HG03280 (cell line): ENCODE results near the gene MROH2A.

Experiments
- ATAC-seq: cut with Tn5 transposase; IDR thresholded peaks from one replicate; pipeline ENCODE4 v1.9.1; 2021; ENCODE audit warnings: mild to moderate bottlenecking, moderate library complexity; ENCODE audit not compliant: unreplicated experiment

MROH2A gene

GRCh38 chr2:233833345-233833744, 55.2 kb downstream of the MROH2A start:
- ATAC-seq, result no peak

DNA sequence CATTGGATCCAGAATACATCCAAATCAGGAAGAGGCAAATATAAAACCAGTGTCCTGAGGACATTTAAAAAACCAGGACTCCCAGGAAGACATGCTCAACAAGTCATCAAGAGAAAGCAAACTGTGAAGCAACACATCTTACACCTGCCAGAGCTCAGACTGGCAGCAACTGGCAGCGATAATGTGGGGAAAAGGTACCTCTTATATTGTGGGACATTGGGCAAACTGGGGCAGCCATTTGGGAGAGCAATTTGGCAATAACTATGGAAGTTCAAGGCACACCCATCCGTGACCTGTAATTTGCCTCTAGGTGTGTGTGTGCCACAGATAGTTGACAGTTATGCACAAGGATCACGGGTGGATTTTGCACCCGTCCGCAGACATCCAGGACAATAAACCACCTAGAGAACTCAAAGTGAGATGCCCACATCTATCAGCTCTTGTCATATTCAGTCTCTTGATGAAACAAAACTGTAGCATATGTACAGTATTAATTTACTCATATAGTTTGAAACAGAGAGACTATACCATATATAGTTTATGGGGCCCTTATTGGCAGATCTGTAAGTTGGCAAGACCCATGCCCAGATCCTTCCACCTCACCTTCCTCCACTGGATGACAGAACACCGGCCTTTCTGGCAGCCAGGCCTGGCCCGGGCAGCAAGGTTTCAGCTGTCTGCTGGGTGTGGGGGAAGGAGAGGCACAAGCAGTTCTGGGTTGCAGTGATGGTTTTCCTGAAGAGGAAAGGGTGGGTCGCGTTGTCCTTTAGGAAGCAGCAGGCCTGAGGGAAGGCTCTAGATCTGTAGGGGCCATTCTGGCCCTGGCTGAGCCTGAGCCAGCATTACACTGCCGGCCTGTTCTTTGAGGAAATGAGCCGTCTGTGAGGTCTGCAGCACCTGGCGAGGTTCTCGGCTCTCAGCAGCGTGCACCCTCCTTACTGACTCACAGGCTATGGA, 57.4 kb downstream of the MROH2A start:
- ATAC-seq, result no peak

DNA sequence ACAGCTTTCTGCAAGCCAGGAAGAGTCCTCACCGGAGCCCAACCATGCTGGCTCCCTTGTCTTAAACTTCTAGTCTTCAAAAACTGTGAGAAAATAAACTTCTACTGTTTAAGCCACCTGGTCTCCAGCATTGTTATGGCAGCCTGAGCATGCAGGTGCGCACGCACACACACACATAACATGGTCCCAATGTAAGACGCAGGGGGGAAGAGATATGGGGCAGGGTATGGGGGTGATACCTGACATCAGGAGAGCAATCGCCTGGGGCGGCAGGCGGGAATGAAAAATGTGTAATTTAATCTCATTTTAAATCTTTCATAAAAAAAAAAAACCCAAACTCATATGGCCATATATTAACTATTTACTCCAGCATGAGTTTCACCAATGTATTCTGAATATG, 58.2 kb downstream of the MROH2A start:
- no peak for ATAC-seq

- no peak for ATAC-seq
These were observed 59.6 kb downstream of the MROH2A start for GRCh38 chr2:233837694-233838229.

DNA sequence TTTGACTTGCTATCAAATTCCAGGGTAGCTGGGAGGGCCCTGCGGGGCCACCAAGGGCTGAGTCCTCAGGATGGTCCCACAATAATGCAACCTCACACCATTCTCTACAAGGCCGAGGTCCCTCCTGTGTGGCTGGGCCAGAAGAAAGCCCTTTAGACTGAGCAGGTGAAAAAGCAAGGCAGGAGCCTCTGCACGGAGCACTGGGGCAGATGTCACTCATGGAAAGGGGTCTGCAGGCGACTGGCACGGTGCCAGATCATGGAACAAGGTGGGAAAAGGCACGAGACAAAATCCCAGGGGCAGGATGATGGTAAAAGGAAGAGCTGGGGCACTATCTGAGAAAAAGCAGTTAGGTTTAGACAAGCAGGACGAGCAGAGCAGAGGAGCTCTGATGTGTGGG, 60.1 kb downstream of the MROH2A start:
- no peak for ATAC-seq

- ATAC-seq, result no peak
These were observed 60.8 kb downstream of the MROH2A start for GRCh38 chr2:233838726-233839446.

DNA sequence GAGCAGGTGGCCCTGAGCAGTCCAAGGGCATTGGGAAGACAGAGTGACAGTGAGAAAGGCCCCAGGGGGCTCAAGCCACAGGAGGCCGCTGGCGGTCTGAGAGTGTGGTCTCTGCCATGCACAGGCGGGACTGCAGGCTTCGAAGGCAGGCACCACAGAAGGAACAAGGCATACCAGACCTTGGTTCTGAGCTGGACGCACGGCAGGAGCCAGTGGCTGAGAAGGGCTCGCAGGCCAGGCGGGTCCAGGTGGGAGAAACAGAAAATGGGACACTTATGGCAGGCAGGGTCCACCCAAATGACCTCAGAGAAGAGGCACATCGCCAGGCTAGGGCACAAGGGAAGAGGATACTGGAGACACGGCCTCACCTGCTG, 61.3 kb downstream of the MROH2A start:
- ATAC-seq, result no peak

- no peak for ATAC-seq
These were observed 62.4 kb downstream of the MROH2A start for GRCh38 chr2:233840520-233840919.

DNA sequence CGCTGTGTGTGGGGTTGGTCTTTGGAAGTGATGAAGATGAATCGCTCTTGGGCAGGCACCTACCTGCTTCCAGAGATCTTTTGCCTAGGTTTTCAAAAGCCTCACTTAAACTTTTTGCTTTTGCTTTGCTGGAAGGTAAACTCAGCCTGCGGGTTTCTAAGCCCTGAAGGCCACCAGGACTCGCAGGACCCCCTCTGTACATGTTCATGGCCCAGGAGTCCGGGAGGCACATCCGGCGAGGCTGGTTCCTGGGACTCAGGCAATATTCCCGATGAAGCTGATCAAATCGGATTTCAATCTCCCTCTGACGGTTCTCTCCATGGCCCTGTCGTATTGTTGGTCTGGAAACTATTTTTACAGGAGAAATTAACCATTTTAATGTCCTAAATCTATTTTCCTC, 63.1 kb downstream of the MROH2A start:
- ATAC-seq, result no peak

DNA sequence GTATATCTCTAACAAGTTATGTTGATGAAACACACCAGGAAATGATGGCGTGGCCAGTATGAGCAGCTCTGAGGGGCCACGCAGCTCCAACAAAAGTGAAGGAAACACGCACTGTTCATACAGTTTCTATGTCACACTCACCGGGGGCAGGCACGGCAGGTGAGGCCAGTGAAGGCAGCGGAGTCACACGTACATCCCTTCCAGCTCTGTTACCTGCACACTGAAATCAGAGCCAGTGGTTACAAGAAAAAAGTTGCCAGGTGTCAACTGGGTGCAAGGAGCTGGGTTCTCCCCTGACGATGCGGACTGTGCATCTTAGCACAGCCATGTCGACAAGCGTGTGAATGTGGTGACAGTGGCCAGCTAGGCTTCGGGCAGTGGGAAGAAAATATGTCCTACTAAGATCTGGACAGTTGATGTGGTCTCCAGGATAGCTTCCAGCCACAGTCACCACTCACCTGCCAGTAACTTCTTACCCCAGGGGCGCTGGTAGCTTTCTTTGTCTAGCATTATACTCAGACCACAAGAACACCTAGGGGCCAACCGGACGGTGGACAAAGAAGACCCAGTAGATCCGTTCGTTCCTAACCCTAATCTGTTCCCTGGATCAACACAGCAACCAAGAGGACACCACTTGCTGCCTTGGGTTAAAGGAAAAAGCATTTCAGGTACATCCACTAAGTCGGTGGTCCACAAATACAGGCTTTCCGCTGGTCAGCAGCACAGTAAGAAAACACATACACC, 66.1 kb downstream of the MROH2A start:
- ATAC-seq, result no peak

DNA sequence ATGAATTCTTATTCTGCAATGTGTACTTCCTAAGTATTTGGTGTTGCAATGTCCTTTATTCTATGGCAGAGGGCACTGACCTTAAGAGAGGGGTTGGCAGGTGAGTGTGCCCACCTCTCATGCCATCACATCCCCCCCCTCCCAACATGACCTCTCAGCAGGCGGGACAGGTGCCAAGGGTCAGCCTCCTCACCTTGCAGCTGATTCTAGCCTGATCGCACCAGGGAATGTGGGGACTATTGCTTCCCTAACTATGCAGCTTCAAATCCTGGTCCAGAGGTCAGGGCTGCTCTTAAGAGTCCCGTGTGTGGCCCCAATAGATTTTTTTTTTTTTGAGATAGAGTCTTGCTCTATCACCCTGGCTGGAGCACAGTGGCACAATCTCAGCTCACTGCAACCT, 66.7 kb downstream of the MROH2A start:
- no peak for ATAC-seq

GRCh38 chr2:233845301-233846060, 67.4 kb downstream of the MROH2A start:
- ATAC-seq, result no peak

DNA sequence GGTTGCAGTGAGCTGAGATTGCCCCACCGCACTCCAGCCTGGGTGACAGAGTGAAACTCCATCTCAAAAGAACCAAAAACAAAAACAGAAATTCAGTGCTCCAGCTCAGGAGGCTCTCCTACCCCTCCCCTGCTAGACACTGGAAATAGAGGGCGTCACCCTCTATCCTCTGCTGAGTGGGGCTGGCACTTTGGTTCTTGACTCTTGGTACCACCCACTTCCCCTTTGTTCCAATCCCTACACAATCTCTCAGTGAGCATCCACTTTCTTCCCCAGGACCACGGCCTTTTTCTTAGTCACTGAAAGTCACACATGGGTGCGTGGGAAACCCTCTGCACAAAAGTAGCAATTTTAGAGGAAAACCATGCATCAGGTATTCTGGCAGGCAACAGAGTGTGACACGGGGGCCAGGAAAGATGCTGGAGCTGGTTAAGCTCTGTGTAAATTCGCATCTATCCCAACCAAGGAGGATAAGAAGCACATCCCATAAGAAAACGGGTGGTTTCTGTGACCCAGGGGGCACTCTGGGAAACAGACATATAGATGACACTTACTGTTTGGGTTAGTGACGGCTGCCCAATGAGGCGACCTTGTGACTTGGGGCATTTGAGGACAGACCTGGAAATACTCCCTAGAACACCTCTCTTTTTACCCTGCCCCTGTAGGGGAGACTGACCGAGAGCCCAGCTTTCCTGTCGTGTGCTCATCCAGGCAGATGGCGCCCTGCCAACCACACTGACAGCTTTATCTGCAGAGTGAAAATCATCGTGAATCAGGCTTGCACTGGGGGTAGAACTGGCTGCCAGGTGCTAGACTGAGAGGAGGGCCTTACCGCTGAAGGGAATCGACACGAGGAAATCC, 68.5 kb downstream of the MROH2A start:
- no peak for ATAC-seq

DNA sequence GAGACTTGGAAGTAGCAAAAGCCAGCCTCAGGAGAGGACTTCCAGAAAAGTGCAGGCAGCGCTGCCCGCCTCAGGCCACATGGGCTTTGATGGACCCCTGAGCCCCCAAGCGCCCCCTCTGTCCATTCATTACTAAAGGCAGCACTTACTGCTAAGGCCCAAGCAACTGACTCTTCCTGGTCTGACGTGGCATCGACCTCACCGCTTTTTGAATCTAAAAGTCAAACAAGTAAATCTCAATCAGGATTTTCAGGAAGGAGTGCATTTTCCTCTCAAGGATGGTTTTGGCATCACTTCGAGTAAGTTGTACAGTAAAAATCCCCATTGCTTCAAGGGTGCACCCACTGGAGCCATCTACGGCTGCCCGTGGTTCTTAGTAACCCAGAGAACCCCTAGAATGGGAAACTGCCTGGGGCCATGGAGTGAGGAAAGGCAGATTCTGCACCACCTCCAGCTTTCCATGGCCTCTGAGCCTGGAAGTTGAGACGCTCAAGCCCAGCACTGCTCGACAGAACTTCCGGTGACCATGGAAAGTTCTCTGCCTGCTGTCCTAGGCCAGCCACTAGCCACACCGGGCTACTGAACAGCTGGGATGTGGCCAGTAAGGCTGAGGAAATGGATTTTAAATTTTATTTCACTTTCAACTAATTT, 69.2 kb downstream of the MROH2A start:
- no peak for ATAC-seq

GRCh38 chr2:233848276-233848675, 70.1 kb downstream of the MROH2A start:
- no peak for ATAC-seq

DNA sequence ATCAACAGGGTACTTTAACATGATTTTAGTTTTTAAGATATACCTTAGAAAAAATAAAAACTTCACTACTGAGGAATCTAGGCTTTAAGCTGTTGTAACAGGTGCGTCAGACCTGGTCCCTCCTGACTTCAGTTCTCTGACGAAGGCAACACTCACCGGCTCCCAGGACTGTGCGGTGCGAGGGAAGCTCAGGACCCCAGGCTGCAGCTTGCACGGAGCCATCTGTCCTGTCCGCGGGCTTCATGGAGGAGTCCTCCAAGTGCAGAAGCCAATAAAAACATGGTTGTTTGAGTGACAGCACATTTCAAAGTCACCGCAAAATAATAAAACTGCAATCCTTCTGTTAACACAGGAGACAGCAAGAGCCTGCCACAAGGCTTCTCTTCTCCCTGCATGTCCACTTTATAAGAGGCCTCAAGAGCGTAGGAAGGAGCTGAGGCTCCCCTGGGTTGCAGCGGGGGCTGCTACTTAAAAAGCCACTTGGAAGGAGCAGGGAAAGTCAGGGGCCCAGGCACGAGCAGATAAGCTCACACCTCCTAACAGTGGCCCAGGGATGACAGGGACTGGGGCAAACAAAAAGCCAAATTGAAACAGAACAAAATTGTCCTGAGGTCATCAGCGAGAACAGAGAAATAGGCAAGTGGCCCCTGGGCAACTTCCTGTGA, 71.6 kb downstream of the MROH2A start:
- no peak for ATAC-seq

- no peak for ATAC-seq
These were observed 72.6 kb downstream of the MROH2A start for GRCh38 chr2:233850745-233851144.

GRCh38 chr2:233851169-233851568, 73.0 kb downstream of the MROH2A start:
- no peak for ATAC-seq
